Activated naive CD8-positive, alpha-beta T cell treated with anti-CD3 and anti-CD28 coated beads for 36 hours (primary cell): Measurements from ENCODE around the gene NAE1. TPM values are rescaled to one million over a fixed set of nuclear protein-coding genes. Genes with fewer than 3 reads are reported as not detected.

Experiments
- DNase-seq: peaks from one replicate; pipeline ENCODE4 v3.0.0; 2021
- H3K27ac Mint-ChIP-seq: one replicate; pipeline ENCODE4 v1.8.0; 2022; ENCODE audit warnings: mild to moderate bottlenecking, moderate library complexity, mixed read lengths
- H3K27me3 Mint-ChIP-seq: one replicate; pipeline ENCODE4 v1.8.0; 2022; ENCODE audit warnings: mild to moderate bottlenecking, mixed read lengths
- H3K36me3 Mint-ChIP-seq: one replicate; pipeline ENCODE4 v1.8.0; 2021; ENCODE audit warnings: mild to moderate bottlenecking, mixed read lengths
- H3K4me1 Mint-ChIP-seq: one replicate; pipeline ENCODE4 v1.8.0; 2021; ENCODE audit warnings: mixed read lengths
- H3K4me3 Mint-ChIP-seq: one replicate; pipeline ENCODE4 v1.8.0; 2022; ENCODE audit warnings: mild to moderate bottlenecking, moderate library complexity, mixed read lengths
- H3K9me3 Mint-ChIP-seq: one replicate; pipeline ENCODE4 v1.8.0; 2022; ENCODE audit warnings: mixed read lengths
- total RNA-seq, 2 experiments: library from RNA; stranded (reverse); gene quantifications; one replicate each; pipeline ENCODE4 v1.2.3, GENCODE V29; 2021

Gene NAE1
- total RNA-seq, 2 experiments from 2014 or later: 118 to 121 TPM

DNA sequence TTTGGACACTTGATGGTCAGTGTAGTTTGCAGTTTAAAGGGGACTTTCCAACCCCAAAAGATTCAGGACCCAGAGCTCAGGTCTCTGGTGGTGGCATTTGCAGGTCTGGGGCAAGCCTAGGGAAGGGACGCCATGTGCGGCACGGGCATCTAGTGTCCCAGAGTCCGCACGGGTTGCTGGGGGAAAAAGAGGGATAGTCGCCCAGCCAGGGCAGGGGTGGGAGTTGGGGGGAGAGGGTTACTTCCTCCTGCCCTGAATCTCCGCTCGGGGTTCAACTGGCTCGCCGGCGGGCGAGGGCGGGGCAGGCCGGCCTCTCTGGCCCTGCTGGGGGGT lies 13.2 kb upstream of the NAE1 start:
- Mint-ChIP-seq H3K27me3 (peaks cover 52% of the 10 kb centered on the region), H3K27ac (no peak overlapping the region), H3K36me3 (no peaks in the 10 kb centered on the region), H3K9me3 (no peaks in the 10 kb centered on the region), H3K4me1 (peaks cover 6% of the 10 kb centered on the region), H3K4me3 (peak overlapping the region; percentile 61)
- no peak for DNase-seq

DNA sequence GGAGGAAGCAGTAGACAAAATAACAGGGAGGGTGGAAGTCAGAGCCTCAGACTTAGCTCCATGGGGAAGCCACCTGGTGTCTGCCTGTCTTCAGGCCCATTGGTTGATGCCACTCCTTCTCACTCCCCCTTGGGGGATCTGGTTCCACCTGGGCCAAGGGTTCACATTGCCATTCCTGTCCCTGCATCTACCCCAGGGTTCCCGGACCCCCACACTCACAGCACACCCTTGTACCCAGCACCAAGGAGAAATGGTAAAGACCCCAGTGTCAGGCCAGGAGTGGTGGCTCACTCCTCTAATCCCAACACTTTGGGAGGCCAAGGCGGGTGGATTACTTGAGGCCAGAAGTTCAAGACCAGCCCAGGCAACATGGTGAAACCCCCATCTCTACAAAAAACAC lies 12.4 kb upstream of the NAE1 start:
- H3K27me3 Mint-ChIP-seq: peaks cover 54% of the 10 kb centered on the region
- no peak overlapping the region for H3K4me3 Mint-ChIP-seq
- DNase-seq: no peak
- no peak overlapping the region for H3K27ac Mint-ChIP-seq
- no peaks in the 10 kb centered on the region for H3K9me3 Mint-ChIP-seq
- peaks cover 4% of the 10 kb centered on the region for H3K4me1 Mint-ChIP-seq
- no peaks in the 10 kb centered on the region for H3K36me3 Mint-ChIP-seq

DNA sequence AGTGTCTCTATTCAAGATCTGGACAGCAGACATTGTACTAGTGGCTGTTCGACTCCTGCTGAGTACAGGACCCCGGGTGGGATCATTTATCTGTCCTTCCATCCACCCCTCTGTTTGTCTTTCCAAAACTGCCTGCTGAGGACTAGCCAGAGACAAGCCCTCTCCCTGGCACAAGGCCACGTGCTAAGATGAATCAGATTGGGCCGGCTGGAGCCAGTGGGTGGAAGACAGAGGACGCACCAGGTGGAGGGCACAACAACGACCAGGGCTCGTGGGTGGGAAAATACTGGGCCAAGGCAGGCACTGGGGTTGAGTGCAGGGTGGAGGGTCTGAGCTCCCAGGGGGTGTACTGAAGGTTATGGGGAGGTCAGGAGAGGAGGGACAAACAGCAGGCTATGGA lies 12.0 kb upstream of the NAE1 start:
- DNase-seq: no peak
- H3K4me3 Mint-ChIP-seq: no peak overlapping the region
- H3K9me3 Mint-ChIP-seq: no peaks in the 10 kb centered on the region
- H3K4me1 Mint-ChIP-seq: no peaks in the 10 kb centered on the region
- H3K27me3 Mint-ChIP-seq: peaks cover 56% of the 10 kb centered on the region
- no peak overlapping the region for H3K27ac Mint-ChIP-seq
- H3K36me3 Mint-ChIP-seq: no peaks in the 10 kb centered on the region

DNA sequence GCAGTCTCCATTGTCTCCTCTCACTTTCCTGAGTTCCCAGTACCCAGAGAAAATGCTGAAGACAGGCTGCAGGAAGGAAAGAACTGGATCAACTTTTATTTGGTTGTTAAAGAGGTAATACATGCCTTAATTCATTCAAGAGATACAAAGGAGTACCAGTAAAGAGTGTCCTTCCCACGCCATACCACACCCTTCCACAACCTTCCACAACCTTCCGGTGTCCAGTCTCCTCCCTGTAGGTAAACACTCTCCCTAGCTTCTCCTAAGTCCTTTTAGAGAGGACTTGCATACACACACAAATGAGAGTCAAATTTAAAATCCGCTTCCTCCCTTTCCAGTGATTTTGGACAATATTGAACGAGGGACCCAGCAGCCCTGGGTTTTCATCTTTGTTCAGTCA lies 10.6 kb upstream of the NAE1 start:
- H3K4me1 Mint-ChIP-seq: no peaks in the 10 kb centered on the region
- H3K27me3 Mint-ChIP-seq: peaks cover 53% of the 10 kb centered on the region
- DNase-seq: no peak
- no peaks in the 10 kb centered on the region for H3K9me3 Mint-ChIP-seq
- H3K27ac Mint-ChIP-seq: no peak overlapping the region
- H3K36me3 Mint-ChIP-seq: no peaks in the 10 kb centered on the region
- H3K4me3 Mint-ChIP-seq: no peak overlapping the region

DNA sequence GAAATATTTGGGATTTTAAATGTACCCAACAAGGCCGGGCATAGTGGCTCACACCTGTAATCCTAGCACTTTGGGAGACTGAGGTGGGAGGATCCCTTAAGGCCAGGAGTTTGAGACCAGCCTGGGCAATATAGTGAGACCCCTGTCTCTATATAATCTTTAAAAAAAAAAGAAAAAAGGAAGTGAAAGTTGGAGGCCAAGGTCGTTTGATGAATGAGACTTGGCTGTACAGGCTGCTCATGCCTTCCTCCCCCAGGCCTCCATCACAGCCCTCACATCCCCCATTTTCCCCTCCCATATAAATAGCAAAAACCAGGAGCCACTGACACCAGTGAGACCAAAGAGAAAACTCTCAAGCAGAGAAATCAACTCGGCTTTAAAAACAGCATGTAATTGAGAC lies 10.1 kb upstream of the NAE1 start:
- peaks cover 49% of the 10 kb centered on the region for H3K27me3 Mint-ChIP-seq
- no peak overlapping the region for H3K27ac Mint-ChIP-seq
- H3K4me3 Mint-ChIP-seq: no peak overlapping the region
- no peak for DNase-seq
- no peaks in the 10 kb centered on the region for H3K4me1 Mint-ChIP-seq
- H3K36me3 Mint-ChIP-seq: no peaks in the 10 kb centered on the region
- H3K9me3 Mint-ChIP-seq: no peaks in the 10 kb centered on the region

DNA sequence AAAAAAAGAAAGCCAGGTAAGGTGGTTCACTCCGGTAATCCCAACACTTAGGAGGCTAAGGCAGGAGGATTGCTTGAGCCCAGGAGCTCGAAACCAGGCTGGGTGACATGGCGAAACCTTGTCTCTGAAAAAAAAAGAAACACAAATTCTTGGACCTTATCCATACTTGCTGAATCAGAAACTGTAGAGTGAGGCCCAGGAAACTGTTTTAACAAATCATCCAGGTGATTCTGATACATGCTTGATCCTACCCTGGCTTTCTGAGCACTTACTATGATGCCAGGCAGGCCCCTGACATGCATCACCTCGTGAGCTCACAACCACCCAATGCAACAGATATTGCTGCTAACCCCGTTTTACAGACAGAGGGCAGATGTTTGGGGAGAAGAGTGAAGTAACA lies 4.0 kb upstream of the NAE1 start:
- no peaks in the 10 kb centered on the region for H3K36me3 Mint-ChIP-seq
- H3K4me1 Mint-ChIP-seq: peaks cover under 1% of the 10 kb centered on the region
- peaks cover 14% of the 10 kb centered on the region for H3K27me3 Mint-ChIP-seq
- no peak overlapping the region for H3K27ac Mint-ChIP-seq
- DNase-seq: no peak
- H3K4me3 Mint-ChIP-seq: no peak overlapping the region
- no peaks in the 10 kb centered on the region for H3K9me3 Mint-ChIP-seq

DNA sequence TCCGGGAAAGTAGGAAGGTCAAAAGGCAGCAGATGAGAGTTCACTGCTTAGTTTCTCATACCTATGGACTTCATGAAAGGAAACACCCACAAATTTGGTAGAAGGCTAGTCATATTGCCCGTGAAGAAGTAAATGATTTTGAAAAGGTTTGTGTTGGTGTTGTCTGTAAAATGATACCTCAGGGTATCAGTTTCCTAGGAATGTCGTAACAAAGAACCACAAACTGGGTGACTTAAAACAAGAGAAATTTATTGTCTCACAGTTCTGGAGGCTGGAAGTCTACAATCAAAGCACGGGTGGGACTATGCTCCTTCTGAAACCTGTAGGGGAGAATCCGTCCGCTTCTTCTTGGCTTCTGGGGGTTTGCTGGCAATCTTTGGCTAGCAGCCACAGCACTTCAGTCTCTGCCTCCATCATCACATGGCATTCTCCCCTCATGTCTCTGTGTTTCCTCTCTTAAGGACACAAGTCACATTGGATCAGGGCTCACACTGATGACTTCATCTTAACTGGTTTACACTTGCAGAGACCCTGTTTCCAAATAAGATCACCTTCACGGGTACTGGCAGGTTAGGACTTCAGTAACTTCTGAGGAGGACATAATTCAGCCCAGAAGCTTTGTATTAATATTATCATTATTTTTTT lies 2.0 kb upstream of the NAE1 start:
- Mint-ChIP-seq H3K4me1 (peaks cover 14% of the 10 kb centered on the region), H3K36me3 (peaks cover 6% of the 10 kb centered on the region), H3K27ac (no peak overlapping the region), H3K9me3 (no peaks in the 10 kb centered on the region), H3K4me3 (no peak overlapping the region), H3K27me3 (no peaks in the 10 kb centered on the region)
- no peak for DNase-seq

DNA sequence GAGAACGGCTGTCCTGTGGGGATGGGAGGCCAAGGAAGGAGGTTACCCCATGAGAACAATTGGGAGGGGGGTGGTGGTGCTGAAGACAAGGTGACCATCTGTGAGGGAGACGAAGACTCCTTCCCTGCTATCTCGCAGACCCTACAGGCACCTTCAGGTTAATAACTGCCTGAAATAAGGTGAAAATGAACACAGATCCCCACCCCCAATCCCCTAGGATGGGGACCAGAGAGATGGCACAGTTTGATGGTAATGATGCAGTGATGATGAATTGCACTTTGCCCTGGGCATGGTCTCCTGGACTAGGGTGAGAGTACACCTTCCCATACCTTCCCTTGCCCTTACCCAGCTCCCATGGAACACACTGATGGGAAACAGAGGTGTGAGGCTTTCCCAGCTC lies 1.4 kb upstream of the NAE1 start:
- DNase-seq: no peak
- H3K36me3 Mint-ChIP-seq: peaks cover 10% of the 10 kb centered on the region
- H3K27me3 Mint-ChIP-seq: no peaks in the 10 kb centered on the region
- no peak overlapping the region for H3K4me3 Mint-ChIP-seq
- peaks cover 16% of the 10 kb centered on the region for H3K4me1 Mint-ChIP-seq
- no peaks in the 10 kb centered on the region for H3K9me3 Mint-ChIP-seq
- no peak overlapping the region for H3K27ac Mint-ChIP-seq

DNA sequence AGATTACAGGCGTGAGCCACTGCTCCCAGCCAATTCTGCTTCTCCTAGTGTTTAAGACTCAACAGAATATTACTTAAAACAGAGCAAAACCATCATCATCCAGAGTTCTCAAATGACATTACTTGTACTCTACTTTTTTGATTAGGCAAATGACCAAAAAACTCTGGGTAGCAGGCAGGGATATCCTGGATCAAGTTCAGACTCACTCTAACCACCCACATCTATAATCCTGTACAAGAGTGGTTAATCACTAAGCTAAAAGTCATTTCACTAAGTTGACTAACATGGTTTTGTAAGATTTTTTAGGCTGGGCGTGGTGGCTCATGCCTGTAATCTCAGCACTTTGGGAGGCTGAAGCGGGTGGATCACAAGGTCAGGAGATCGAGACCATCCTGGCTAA lies 6.8 kb downstream of the NAE1 start:
- no peak overlapping the region for H3K4me3 Mint-ChIP-seq
- peaks cover 20% of the 10 kb centered on the region for H3K4me1 Mint-ChIP-seq
- H3K9me3 Mint-ChIP-seq: no peaks in the 10 kb centered on the region
- peaks cover 35% of the 10 kb centered on the region for H3K36me3 Mint-ChIP-seq
- H3K27me3 Mint-ChIP-seq: no peaks in the 10 kb centered on the region
- DNase-seq: no peak
- no peak overlapping the region for H3K27ac Mint-ChIP-seq

DNA sequence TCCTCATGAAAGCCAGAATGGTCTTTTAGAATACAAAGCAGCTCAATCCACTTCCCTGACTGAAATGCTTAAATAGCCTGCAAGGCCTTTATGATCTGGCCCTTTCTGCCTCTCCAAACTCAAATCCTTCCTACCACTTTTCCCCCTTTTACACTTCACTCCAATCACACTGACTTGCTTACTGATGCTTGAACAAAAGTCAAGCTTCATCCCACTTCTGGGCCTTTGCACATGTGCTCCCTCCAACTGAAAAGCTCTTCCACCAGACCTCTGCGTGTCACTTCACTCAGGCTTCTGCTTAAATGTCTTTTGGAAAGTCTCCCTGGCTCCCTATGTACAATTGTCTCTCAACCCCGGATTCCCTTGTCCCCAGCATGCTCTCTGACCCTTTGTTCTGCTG lies 16.0 kb downstream of the NAE1 start:
- no peaks in the 10 kb centered on the region for H3K27me3 Mint-ChIP-seq
- no peak overlapping the region for H3K27ac Mint-ChIP-seq
- H3K4me3 Mint-ChIP-seq: no peak overlapping the region
- peaks cover 12% of the 10 kb centered on the region for H3K36me3 Mint-ChIP-seq
- H3K4me1 Mint-ChIP-seq: no peaks in the 10 kb centered on the region
- H3K9me3 Mint-ChIP-seq: no peaks in the 10 kb centered on the region
- DNase-seq: no peak

DNA sequence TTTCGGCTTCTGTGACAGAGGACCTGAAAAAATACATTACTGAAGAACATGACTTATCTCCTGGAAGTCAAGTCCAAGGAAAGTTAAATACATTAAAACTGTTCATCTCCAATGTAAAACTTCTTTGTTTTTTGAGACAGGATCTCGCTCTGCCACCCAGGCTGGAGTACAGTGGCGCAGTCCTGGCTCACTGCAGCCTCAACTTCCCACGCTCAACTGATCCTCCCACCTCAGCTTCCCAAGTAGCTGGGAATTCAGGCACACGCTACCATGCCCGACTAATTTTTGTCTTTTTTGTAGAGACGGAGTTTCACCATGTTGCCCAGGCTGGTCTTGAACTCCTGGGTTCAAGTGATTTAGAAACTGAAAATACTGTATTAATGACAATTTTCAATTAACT lies 19.7 kb downstream of the NAE1 start:
- no peaks in the 10 kb centered on the region for H3K4me1 Mint-ChIP-seq
- no peaks in the 10 kb centered on the region for H3K9me3 Mint-ChIP-seq
- no peak overlapping the region for H3K4me3 Mint-ChIP-seq
- H3K27me3 Mint-ChIP-seq: no peaks in the 10 kb centered on the region
- peaks cover 9% of the 10 kb centered on the region for H3K36me3 Mint-ChIP-seq
- DNase-seq: no peak
- H3K27ac Mint-ChIP-seq: no peak overlapping the region

DNA sequence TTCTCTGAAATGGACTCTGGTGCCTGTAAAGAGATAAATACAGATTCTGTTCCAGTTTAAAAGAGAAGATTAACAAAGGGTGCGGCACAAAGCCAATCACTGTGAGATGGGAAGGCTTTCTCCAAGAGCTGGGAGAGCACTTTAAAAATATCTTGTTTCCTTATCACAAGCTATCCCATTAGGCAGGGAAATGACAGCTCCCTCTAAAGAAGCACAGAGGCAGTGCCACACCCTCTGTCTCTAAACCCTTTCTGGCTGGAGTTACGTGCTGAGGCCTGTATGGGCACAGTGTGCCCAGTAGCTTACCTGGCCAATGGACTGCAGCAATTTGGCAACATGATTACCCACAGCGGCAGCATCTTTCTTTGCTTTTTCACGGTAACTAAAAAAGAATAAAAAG lies 20.4 kb downstream of the NAE1 start:
- Mint-ChIP-seq H3K36me3 (peaks cover 9% of the 10 kb centered on the region), H3K4me3 (no peak overlapping the region), H3K27ac (no peak overlapping the region), H3K27me3 (no peaks in the 10 kb centered on the region), H3K4me1 (no peaks in the 10 kb centered on the region), H3K9me3 (no peaks in the 10 kb centered on the region)
- no peak for DNase-seq

DNA sequence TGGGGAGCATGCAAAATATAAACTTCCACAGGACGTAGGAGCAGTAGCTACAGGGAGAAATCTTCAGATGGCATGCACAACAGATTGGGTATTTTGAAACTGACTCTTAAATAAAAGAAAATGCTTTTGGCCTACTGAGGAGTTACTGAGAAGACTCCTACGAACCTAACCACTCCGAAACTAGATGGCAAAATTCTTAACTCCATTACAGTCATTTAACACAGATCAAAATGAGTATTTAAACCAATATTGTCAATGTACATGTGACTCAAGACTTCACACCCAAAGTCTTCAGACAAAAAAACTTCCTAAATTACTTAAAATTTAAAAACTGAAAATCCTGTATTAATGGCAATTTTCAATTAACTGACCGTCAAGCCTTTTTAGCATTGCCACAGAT lies 21.0 kb downstream of the NAE1 start:
- Mint-ChIP-seq H3K36me3 (peaks cover 13% of the 10 kb centered on the region), H3K4me3 (no peak overlapping the region), H3K9me3 (no peaks in the 10 kb centered on the region), H3K27me3 (no peaks in the 10 kb centered on the region), H3K4me1 (no peaks in the 10 kb centered on the region), H3K27ac (no peak overlapping the region)
- no peak for DNase-seq

DNA sequence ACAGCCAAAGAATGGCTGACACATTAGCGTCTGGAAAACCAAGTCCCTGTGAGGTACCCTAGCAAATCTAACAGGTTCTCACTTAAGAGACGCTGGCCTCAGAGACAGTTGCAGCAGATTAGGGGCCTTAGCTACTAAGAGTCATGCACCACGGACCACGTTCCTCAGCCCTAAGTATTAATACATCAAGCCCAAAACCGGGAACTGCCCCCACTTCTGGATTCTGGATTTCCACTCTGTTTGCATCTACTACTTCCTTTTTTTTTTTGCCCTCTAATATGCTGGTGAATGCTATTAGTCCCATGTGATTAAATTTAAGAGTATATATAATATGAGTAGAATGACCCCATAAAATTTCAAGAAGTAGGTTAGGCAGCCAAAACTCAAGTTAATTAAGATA lies 28.6 kb downstream of the NAE1 start:
- Mint-ChIP-seq H3K4me1 (no peaks in the 10 kb centered on the region), H3K9me3 (no peaks in the 10 kb centered on the region), H3K36me3 (peaks cover 14% of the 10 kb centered on the region), H3K4me3 (no peak overlapping the region), H3K27ac (no peak overlapping the region), H3K27me3 (no peaks in the 10 kb centered on the region)
- no peak for DNase-seq

DNA sequence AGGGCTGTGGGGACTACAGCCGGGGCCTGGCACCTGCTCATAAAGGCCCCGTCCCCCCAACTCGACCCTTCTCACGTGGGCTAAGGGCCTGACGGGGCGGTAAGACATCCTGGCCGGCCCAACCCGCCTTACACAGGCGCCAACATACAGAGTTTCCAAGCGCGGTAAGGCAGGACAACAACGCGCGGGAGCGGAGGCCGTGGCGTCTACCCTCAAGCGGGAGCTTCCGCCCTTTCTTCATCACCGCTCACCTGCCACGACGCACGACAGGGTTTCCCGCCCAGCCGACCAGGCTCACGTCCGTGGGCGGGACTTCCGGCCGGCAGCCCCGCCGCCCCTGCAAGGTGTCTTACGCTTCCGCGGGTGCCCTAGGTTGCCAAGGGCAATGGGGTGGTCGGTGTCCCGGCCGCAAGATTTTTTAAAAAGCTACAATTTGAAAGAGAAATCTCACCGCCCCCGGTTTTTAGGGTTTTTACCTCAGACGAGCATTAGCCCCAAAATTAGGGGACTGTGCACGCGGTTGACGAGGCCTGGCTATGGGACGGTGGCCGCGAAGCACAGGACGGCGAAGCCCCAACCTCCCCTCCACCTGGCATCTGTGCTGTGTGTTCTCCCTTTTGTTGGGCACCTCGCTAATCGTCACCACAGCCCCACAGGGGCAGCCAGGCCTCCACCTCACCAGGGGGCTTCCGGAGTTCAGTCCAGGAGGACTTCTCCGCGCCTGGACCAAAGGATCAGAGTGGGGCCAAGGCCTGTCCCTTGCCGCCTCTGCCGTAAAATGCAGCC lies 29.3 kb downstream of the NAE1 start, which contains the start of gene TERB1:
TSS of gene TERB1 (minus strand) at position 265 of the 786 bp plus-strand sequence. CDS start 4,786 bp downstream, outside the sequence.
- H3K4me3 Mint-ChIP-seq: no peak within 1 kb of the TSS
- H3K4me1 Mint-ChIP-seq: no peaks in the 10 kb centered on the region
- DNase-seq: no peak
- H3K9me3 Mint-ChIP-seq: no peaks in the 10 kb centered on the region
- H3K27me3 Mint-ChIP-seq: no peaks in the 10 kb centered on the region
- H3K27ac Mint-ChIP-seq: no peak within 1 kb of the TSS
- H3K36me3 Mint-ChIP-seq: peaks cover 14% of the 10 kb centered on the region

DNA sequence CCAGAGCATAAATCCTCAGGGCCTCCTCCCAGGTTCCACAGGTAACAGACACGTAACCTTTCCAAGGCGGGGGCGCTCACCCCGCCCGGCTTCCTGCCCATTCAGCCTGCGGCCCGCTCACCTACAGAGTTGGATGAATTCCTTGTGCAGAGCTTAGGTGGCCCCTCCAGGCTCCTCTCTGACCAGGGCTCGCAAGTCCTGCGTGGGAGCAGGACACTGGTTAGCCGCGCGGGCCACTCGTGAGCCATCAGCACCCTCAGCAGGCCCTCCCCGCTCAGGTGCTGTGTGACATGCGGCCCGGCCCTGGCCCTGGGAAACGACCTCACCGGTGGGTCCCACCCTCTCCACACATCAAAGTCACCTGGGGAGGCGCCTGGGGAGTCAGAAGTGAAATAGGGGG lies 29.9 kb downstream of the NAE1 start:
- DNase-seq: no peak
- H3K27me3 Mint-ChIP-seq: no peaks in the 10 kb centered on the region
- H3K4me3 Mint-ChIP-seq: no peak overlapping the region
- H3K4me1 Mint-ChIP-seq: no peaks in the 10 kb centered on the region
- peaks cover 14% of the 10 kb centered on the region for H3K36me3 Mint-ChIP-seq
- no peaks in the 10 kb centered on the region for H3K9me3 Mint-ChIP-seq
- H3K27ac Mint-ChIP-seq: no peak overlapping the region
